GM13976 (cell line): Measurements from ENCODE around the gene ASB16.
"Not testable (repeated sequence)": the region's sequence is repeated elsewhere in the genome, so short reads cannot be mapped to it uniquely, and the experiment has no call there.

ENCODE experiments used
- DNase-seq: peaks from one replicate; pipeline ENCODE4 v3.0.0; 2012; ENCODE audit warnings: low spot score
- CTCF ChIP-seq: IDR thresholded peaks from 2 replicates; pipeline ENCODE4 v1.5.1; 2012; ENCODE audit warnings: borderline replicate concordance, mild to moderate bottlenecking; ENCODE audit not compliant: insufficient read depth; ENCODE audit errors: extremely low read depth, missing control alignments, control extremely low read depth
- in situ Hi-C: fragments of 300-500 bp; cut with MboI; formaldehyde crosslinking; loops from one replicate; pipeline ENCODE4 v1.12.0; 2022; ENCODE audit warnings: low sequenced_read_pairs, mixed read lengths, inconsistent platforms; ENCODE audit not compliant: unreplicated experiment

The ASB16 gene

DNA sequence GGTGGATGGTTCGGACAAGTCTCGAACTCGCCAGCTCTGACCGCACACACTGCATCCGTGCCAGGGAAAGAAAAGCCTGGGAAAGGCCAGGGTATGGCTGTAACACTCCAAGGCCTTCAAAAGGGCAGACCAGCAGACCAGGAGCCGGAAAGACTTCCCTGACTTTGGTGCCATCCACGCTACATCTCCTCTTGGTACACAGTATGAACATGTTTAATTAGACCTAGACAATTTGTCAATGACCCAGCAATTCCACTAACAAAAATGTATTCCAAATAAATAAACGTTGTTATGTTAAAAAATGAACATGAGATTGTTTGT lies 46.4 kb upstream of the ASB16 start:
- no peak for DNase-seq
- TF ChIP-seq CTCF: no peak
- in situ Hi-C loops: no loop called here

DNA sequence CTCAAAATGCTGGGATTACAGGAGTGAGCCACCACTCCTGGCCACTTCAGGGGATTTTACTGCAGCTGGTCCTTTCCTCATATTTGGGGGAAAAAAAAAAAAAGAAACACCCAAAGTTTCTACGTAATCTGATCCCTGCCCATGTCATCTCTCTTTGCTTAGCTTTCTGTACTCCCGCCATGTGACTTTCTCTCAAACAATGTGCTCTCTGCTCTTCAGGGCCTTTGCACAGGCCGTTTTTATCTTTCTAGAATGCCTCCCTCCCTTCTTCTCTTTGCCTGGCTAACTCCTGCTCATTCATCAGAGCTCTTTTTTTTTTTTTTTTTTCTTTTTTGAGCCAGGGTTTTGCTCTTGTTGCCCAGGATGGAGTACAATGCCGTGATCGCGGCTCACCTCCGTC lies 42.1 kb upstream of the ASB16 start:
- in situ Hi-C loops: no loop called here
- TF ChIP-seq CTCF: no peak
- DNase-seq: no peak

DNA sequence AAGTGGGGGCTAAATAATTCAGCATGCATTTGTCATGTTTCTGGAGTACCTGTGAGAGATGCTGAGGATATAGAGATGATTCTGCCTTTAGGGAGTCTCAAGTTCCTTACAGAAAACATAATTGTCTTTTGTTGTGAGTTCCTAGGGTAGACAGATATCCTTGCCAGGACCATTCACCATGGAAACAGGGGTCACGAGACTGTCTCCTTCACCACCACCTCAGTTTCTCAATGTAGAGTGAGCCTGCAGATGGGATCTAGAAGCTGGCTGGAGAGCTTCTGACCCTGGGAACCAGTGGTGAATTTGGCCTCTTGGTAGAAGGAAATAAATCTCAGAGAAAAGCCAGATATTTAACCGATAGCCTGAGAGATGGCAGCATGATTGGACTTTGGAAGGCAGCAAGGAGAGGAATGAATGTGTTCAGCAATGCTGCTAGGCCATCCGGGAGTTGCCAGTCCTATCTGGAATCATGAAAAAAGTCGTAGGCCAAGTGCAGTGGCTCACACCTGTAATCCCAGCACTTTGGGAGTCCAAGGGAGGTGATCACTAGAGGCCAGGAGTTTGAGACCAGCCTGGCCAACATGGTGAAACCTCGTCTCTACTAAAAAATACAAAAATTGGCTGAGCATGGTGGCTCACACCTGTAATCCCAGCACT lies 39.7 kb upstream of the ASB16 start:
- DNase-seq: no peak
- TF ChIP-seq CTCF: no peak
- in situ Hi-C loops: no loop called here

- DNase-seq, in situ Hi-C loops: not testable (repeated sequence)
Observed at GRCh38 chr17:44131372-44131771, 39.1 kb upstream of the ASB16 start.

- DNase-seq: no peak
- in situ Hi-C loops: no loop called here
- no peak for TF ChIP-seq CTCF
Observed at GRCh38 chr17:44132275-44132821, 38.2 kb upstream of the ASB16 start.

- in situ Hi-C loops: no loop called here
- no peak for TF ChIP-seq CTCF
- no peak for DNase-seq
Observed at GRCh38 chr17:44133918-44134476, 36.5 kb upstream of the ASB16 start.

DNA sequence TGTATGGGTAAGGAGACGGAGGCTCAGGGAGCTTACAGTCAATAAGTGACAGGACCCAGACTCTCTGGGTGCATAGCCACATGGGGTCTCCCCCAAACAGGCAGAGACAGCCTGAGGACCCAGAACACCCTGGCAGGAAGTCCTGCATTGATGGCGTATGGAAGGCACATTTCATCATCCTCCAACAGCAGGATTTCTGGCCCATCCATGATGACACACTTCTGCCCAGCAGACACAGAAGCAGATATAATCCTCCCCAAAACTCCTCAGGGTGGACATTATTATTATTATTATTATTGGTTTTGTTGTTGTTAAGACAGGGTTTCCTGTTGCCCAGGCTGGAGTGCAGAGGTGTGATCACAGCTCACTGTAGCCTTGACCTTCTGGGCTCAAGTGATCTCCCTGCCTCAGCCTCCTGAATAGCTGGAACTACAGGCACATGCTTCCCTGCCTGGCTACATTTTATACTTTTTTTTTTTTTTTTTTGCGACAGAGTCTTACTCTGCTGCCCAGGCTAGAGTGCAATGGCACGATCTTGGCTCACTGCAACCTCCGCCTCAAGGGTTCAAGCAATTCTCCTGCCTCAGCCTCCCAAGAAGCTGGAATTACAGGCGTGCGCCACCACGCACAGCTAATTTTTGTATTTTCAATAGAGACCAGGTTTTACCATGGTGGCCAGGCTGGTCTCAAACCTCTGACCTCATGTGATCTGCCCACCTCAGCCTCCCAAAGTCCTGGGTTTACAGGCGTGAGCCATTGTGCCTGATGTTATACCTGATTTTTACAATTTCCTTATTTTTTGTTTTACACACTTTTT lies 35.5 kb upstream of the ASB16 start:
- no peak for DNase-seq
- in situ Hi-C loops: no loop called here
- TF ChIP-seq CTCF: no peak
